ENCODE data around the gene CAMK2G.

DNA sequence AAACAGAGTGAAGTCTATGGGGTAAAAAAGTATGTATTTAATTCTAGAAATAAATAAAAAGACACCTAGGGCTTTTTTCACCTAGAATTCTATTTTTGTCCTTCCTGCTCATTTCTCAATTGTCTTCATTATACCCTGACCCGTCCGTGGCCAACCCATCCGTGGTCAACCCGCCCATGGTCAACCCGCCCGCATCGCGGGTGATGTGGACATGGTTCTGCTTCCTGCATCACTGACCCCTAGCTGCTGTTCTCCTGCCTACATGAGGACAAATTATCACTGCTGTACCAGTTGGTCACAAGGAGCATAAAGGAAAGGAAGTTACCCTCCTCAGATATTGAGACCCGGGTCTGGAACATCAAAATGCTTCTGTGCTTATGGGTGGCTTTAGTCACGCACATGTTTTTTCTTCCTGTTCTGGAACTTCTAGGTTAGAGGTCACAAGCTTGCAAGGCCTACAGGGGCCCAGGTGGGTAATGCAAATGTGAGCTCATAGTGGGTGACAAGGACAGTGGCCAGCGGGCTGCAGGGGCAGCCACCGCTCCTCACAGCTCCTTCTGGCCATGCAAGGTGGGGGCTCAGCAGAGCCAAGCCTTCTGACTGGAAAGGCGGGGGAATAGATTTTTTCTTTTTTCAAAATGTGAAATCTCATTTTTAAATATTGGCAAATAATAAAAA, 15.5 kb downstream of the CAMK2G start:
- TF ChIP-seq, protein P1, sequence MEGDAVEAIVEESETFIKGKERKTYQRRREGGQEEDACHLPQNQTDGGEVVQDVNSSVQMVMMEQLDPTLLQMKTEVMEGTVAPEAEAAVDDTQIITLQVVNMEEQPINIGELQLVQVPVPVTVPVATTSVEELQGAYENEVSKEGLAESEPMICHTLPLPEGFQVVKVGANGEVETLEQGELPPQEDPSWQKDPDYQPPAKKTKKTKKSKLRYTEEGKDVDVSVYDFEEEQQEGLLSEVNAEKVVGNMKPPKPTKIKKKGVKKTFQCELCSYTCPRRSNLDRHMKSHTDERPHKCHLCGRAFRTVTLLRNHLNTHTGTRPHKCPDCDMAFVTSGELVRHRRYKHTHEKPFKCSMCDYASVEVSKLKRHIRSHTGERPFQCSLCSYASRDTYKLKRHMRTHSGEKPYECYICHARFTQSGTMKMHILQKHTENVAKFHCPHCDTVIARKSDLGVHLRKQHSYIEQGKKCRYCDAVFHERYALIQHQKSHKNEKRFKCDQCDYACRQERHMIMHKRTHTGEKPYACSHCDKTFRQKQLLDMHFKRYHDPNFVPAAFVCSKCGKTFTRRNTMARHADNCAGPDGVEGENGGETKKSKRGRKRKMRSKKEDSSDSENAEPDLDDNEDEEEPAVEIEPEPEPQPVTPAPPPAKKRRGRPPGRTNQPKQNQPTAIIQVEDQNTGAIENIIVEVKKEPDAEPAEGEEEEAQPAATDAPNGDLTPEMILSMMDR (IDR thresholded peaks at IDR 0.05), result no peak
- TF ChIP-seq POLR2A (IDR thresholded peaks at IDR 0.05) (no peak), POLR2AphosphoS5 (IDR thresholded peaks at IDR 0.05) (no peak), EP300 (IDR thresholded peaks at IDR 0.05) (no peak)
